Spleen (tissue), 11 donors: ENCODE data around the gene ITSN1. TPM values are rescaled to one million over a fixed set of nuclear protein-coding genes. Genes with fewer than 3 reads are reported as not detected.

Experiments
- DNase-seq: peaks from one replicate; pipeline ENCODE4 v3.0.0-alpha.2; 2020
- H3K27ac ChIP-seq, 8 donors: fragments of 200-600 bp; sonication (generic) in 7 of 8; 1 replicate in 4 of 8; 2 replicates in 4 of 8; pipeline versions ENCODE4 v1.5.0 to v1.8.0; 2016 to 2021; ENCODE audit warnings: inconsistent platforms in 4 of 8, mild to moderate bottlenecking in 4 of 8, moderate library complexity in 1 of 8
- H3K27me3 ChIP-seq, 7 donors: fragments of 200-600 bp; sonication (generic) in 6 of 7; replicated peaks in 1 of 7; 1 replicate in 4 of 7; 2 replicates in 3 of 7; pipeline versions ENCODE4 v1.5.0 to v1.8.0; 2016 to 2021; ENCODE audit warnings: inconsistent platforms in 3 of 7, mild to moderate bottlenecking in 1 of 7
- H3K36me3 ChIP-seq, 6 donors: fragments of 200-600 bp; sonication (generic) in 5 of 6; 1 replicate in 4 of 6; 2 replicates in 2 of 6; pipeline versions ENCODE4 v1.5.0 to v1.8.0; 2016 to 2021; ENCODE audit warnings: inconsistent platforms in 2 of 6
- H3K4me1 ChIP-seq, 6 donors: fragments of 200-600 bp; sonication (generic) in 5 of 6; 1 replicate in 3 of 6; 2 replicates in 3 of 6; pipeline versions ENCODE4 v1.5.0 to v1.8.0; 2016 to 2021; ENCODE audit warnings: inconsistent platforms in 3 of 6
- H3K4me3 ChIP-seq, 8 donors: fragments of 200-600 bp; sonication (generic) in 7 of 8; 1 replicate in 4 of 8; 2 replicates in 4 of 8; pipeline versions ENCODE4 v1.5.0 to v1.8.0; 2016 to 2021; ENCODE audit warnings: inconsistent platforms in 4 of 8, mild to moderate bottlenecking in 4 of 8, moderate library complexity in 2 of 8
- H3K9me3 ChIP-seq, 8 donors: fragments of 200-600 bp; sonication (generic) in 7 of 8; 1 replicate in 4 of 8; 2 replicates in 4 of 8; pipeline versions ENCODE4 v1.5.0 to v1.8.0; 2016 to 2021; ENCODE audit warnings: inconsistent platforms in 4 of 8
- POLR2A ChIP-seq, 3 donors: fragments of 450-650 bp; IDR thresholded peaks; one replicate each; pipeline ENCODE4 v1.5.1; 2017; ENCODE audit warnings: antibody characterized with exemption in 3 of 3, mild to moderate bottlenecking in 1 of 3
- POLR2AphosphoS5 ChIP-seq, 3 donors: sonication (generic); formaldehyde crosslinking; IDR thresholded peaks; one replicate each; pipeline ENCODE4 v1.5.1; 2017; ENCODE audit warnings: antibody characterized with exemption in 3 of 3
- WGBS, 5 donors: extraction: QIAGEN DNeasy Blood & Tissue Kit in 3 of 5; methylation state at CpG; one replicate each; pipeline versions ENCODE4 v1.1.5 to v1.1.7; 2013 to 2018; 5-methylcytosine and 5-hydroxymethylcytosine counted together
- intact Hi-C: fragments of 100-400 bp; cut with DNase I; formaldehyde crosslinking; loops from one replicate; pipeline ENCODE4 v1.15.0; 2023; ENCODE audit warnings: low total_unique reads
- polyA plus RNA-seq, 3 donors: library from polyadenylated mRNA; stranded (reverse); fragments of 200-250 nt; gene quantifications; one replicate each; pipeline ENCODE4 v1.2.1, GENCODE V29; 2013
- total RNA-seq, 7 donors: library from RNA; depleted of rRNA in 3 of 7; stranded (reverse); fragments of >200 nt in 3 of 7; fragmentation: NEBNext Ultra II Directional in 4 of 7; extraction: Animal tissue kit (Norgen Biotek cat#: 25700) in 4 of 7; gene quantifications; one replicate each; pipeline versions ENCODE4 v1.1.0 to v1.2.1, GENCODE V29; 2016 to 2021
- TF ChIP-seq, protein P1 (sequence below), 11 experiments: fragments of 200-600 bp in 7 of 11; fragments of 450-650 bp in 4 of 11; sonication (generic) in 4 of 11; IDR thresholded peaks in 8 of 11; conservative IDR thresholded peaks in 3 of 11; 1 replicate in 7 of 11; 2 replicates in 4 of 11; pipeline versions ENCODE4 v1.4.0 to v1.8.0; 2016 to 2021; ENCODE audit warnings: antibody characterized with exemption in 11 of 11, inconsistent platforms in 4 of 11, mild to moderate bottlenecking in 1 of 11
- donor health status: healthy with polysubstance abuse.
- donor health status: DM: no; HTN: no; CAD: no; lungs with moderate emphysema.
- donor health status: DM: no; HTN: no; CAD: no.
- donor health status: Bipolar disorder and iron deficiency.
- donor health status: healthy.
- donor health status: DM: no; HTN: no; CAD: no.
- donor health status: DM: yes; HTN: yes; CAD: no.

The ITSN1 gene
- total and polyA plus RNA-seq, 10 donors: 4.1 to 89.0 (median 42.6) TPM

DNA sequence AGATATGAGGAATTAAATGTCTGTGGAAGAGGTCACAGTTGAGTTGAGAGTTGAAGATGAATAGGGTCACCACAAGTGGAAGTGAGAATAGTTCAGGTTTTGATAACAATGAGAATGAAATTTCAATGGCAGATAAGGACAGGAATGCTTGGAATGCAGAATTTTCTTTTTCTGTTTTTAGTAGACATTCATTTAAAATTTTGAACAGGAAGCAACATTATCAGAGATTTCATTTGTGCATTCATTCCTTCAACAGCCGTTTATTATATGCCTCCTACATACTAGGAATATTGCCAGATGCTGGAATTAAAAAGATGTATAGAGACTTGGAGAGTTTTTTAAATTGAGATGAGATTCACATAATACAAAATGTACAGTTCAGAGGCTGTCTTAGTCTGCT is 126.8 kb downstream of the ITSN1 start:
- Histone ChIP-seq H3K9me3 (no peaks in the 10 kb centered on the region), H3K27ac (no peak overlapping the region), H3K36me3 (peaks cover 0 to 82% (median 2%) of the 10 kb centered on the region in 6 donors), H3K4me1 (no peaks in the 10 kb centered on the region), H3K27me3 (no peaks in the 10 kb centered on the region), H3K4me3 (no peak overlapping the region)
- DNase-seq: no peak
- TF ChIP-seq POLR2A (IDR thresholded peaks at IDR 0.05) (no peak), POLR2AphosphoS5 (IDR thresholded peaks at IDR 0.05) (no peak)
- TF ChIP-seq, protein P1, sequence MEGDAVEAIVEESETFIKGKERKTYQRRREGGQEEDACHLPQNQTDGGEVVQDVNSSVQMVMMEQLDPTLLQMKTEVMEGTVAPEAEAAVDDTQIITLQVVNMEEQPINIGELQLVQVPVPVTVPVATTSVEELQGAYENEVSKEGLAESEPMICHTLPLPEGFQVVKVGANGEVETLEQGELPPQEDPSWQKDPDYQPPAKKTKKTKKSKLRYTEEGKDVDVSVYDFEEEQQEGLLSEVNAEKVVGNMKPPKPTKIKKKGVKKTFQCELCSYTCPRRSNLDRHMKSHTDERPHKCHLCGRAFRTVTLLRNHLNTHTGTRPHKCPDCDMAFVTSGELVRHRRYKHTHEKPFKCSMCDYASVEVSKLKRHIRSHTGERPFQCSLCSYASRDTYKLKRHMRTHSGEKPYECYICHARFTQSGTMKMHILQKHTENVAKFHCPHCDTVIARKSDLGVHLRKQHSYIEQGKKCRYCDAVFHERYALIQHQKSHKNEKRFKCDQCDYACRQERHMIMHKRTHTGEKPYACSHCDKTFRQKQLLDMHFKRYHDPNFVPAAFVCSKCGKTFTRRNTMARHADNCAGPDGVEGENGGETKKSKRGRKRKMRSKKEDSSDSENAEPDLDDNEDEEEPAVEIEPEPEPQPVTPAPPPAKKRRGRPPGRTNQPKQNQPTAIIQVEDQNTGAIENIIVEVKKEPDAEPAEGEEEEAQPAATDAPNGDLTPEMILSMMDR (IDR thresholded peaks at IDR 0.05 in 8 of 11, conservative IDR thresholded peaks at IDR 0.05 in 3 of 11): no peak
- intact Hi-C loops: no loop called here
- 70 to 72% (median 71%) methylated on average over 1 of the region's 1 CpG for WGBS, 5 donors

DNA sequence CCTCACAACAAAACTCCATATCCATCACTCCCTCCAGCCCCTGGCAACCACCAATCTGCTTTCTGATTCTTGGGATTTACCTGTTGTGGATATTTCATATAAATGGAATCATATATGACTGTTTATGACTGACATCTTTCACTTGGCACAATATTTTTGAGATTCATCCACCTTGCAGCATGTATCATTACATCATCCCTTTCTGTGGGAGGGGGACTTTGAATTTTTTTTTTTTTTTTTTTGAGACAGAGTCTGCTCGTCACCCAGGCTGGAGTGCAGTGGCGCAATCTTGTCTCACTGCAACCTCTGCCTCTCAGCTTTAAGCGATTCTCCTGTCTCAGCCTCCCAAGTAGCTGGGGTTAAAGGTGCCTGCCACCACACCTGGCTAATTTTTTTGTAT is 128.2 kb downstream of the ITSN1 start:
- intact Hi-C loops: no loop called here
- 76 to 98% (median 88%) methylated on average over 3 of the region's 3 CpGs for WGBS, 5 donors
- Histone ChIP-seq H3K4me3 (no peak overlapping the region), H3K9me3 (no peaks in the 10 kb centered on the region), H3K36me3 (peaks cover 0 to 93% (median 2%) of the 10 kb centered on the region in 6 donors), H3K27ac (no peak overlapping the region), H3K4me1 (no peaks in the 10 kb centered on the region), H3K27me3 (no peaks in the 10 kb centered on the region)
- no peak for TF ChIP-seq POLR2A (IDR thresholded peaks at IDR 0.05)
- TF ChIP-seq, protein P1 (IDR thresholded peaks at IDR 0.05 in 8 of 11, conservative IDR thresholded peaks at IDR 0.05 in 3 of 11): no peak
- no peak for TF ChIP-seq POLR2AphosphoS5 (IDR thresholded peaks at IDR 0.05)
- DNase-seq: no peak

DNA sequence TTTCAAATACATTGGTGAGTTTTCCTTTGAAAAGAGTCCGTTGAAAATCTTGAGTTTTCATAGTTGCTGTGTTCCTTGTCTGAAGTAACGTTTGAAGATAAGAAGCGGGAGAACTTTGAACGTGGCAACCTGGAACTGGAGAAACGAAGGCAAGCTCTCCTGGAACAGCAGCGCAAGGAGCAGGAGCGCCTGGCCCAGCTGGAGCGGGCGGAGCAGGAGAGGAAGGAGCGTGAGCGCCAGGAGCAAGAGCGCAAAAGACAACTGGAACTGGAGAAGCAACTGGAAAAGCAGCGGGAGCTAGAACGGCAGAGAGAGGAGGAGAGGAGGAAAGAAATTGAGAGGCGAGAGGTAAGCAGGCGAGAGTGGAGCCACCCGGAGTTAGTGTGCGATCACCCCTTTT is 129.7 kb downstream of the ITSN1 start:
- H3K4me3 ChIP-seq: no peak overlapping the region
- no peak overlapping the region for H3K27ac ChIP-seq
- H3K36me3 ChIP-seq: peaks cover 0 to 88% (median 2%) of the 10 kb centered on the region in 6 donors
- TF ChIP-seq POLR2AphosphoS5 (IDR thresholded peaks at IDR 0.05) (no peak), POLR2A (IDR thresholded peaks at IDR 0.05) (no peak)
- TF ChIP-seq, protein P1 (IDR thresholded peaks at IDR 0.05 in 8 of 11, conservative IDR thresholded peaks at IDR 0.05 in 3 of 11): no peak
- 92 to 98% (median 97%) methylated on average over 18 of the region's 18 CpGs for WGBS, 5 donors
- DNase-seq: no peak
- H3K27me3 ChIP-seq: no peaks in the 10 kb centered on the region
- intact Hi-C loops: no loop called here
- no peaks in the 10 kb centered on the region for H3K4me1 ChIP-seq
- no peaks in the 10 kb centered on the region for H3K9me3 ChIP-seq

DNA sequence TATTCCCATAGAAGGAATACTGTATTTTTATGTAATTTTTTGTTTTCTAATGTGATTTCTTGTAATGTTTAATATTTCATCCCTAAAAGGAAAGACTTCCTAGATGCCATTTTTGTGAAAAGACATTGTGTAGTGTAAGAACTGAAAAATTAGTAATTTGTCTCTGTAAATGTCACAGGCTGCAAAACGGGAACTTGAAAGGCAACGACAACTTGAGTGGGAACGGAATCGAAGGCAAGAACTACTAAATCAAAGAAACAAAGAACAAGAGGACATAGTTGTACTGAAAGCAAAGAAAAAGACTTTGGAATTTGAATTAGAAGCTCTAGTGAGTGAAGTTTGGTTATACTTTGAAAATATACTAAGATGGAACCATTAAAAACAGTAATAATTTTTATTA is 132.2 kb downstream of the ITSN1 start:
- DNase-seq: no peak
- intact Hi-C loops: no loop called here
- 52 to 76% (median 61%) methylated on average over 4 of the region's 4 CpGs for WGBS, 5 donors
- Histone ChIP-seq H3K4me1 (no peaks in the 10 kb centered on the region), H3K27me3 (no peaks in the 10 kb centered on the region), H3K36me3 (peaks cover 0 to 74% (median 2%) of the 10 kb centered on the region in 6 donors), H3K9me3 (peaks cover 0 to 9% (median 7%) of the 10 kb centered on the region in 8 donors), H3K27ac (no peak overlapping the region), H3K4me3 (no peak overlapping the region)
- TF ChIP-seq POLR2A (IDR thresholded peaks at IDR 0.05): no peak
- no peak for TF ChIP-seq POLR2AphosphoS5 (IDR thresholded peaks at IDR 0.05)
- TF ChIP-seq, protein P1 (IDR thresholded peaks at IDR 0.05 in 8 of 11, conservative IDR thresholded peaks at IDR 0.05 in 3 of 11): no peak
